ENCODE data around the gene FSHR. TPM values are rescaled to one million over a fixed set of nuclear protein-coding genes. Genes with fewer than 3 reads are reported as not detected.

Gene FSHR
- total and polyA plus RNA-seq, 8 donors, result not detected

DNA sequence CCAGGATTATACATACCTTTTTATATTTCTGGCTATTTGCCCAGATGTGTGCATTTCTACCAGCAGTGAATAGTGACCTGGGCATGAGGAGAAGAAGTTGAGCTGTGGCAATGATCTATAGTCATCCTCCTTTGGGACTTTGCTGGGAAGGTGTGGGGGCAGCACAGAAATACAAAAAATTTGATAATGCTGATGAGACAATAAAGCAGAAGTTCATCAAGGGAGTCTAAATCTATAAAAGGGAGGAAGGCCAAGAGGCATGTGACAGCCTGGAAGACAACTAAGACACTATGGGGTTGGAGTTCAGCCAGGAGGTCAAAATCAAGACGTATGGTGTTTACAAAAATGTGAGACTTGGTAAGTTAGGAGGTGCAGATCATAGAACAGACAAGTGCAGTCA is 52.2 kb downstream of the FSHR start:
- no peaks in the 10 kb centered on the region for H3K36me3 ChIP-seq
- H3K27ac ChIP-seq, result no peak overlapping the region
- no peak overlapping the region for H3K4me3 ChIP-seq
- no peak for TF ChIP-seq CTCF (IDR thresholded peaks at IDR 0.05)
- H3K4me1 ChIP-seq, result no peaks in the 10 kb centered on the region
- ATAC-seq (no peak), DNase-seq (no peak), FAIRE-seq (no peak)
- no peaks in the 10 kb centered on the region for H3K27me3 ChIP-seq
- intact Hi-C loops (cut with DNase I), result no loop called here
- H3K9me3 ChIP-seq, result no peaks in the 10 kb centered on the region
- 33 to 46% methylated on average over 1 of the region's 1 CpG for WGBS, 2 donors

GRCh38 chr2:49080681-49081080 is 73.6 kb downstream of the FSHR start:
- DNase-seq, result no peak
- no peaks in the 10 kb centered on the region for H3K27me3 ChIP-seq
- H3K4me3 ChIP-seq, result no peak overlapping the region
- no peak for TF ChIP-seq CTCF (IDR thresholded peaks at IDR 0.05)
- FAIRE-seq, result no peak
- no peaks in the 10 kb centered on the region for H3K9me3 ChIP-seq
- no peak for ATAC-seq
- 33 to 35% methylated on average over 2 of the region's 2 CpGs for WGBS, 2 donors
- H3K36me3 ChIP-seq, result no peaks in the 10 kb centered on the region
- intact Hi-C loops (cut with DNase I), result no loop called here
- no peak overlapping the region for H3K27ac ChIP-seq
- no peaks in the 10 kb centered on the region for H3K4me1 ChIP-seq

GRCh38 chr2:49070716-49071115 is 83.6 kb downstream of the FSHR start:
- ATAC-seq (no peak), DNase-seq (no peak), FAIRE-seq (no peak)
- Histone ChIP-seq H3K36me3 (no peaks in the 10 kb centered on the region), H3K4me3 (no peak overlapping the region), H3K4me1 (no peaks in the 10 kb centered on the region), H3K9me3 (no peaks in the 10 kb centered on the region), H3K27me3 (no peaks in the 10 kb centered on the region), H3K27ac (no peak overlapping the region)
- 32 to 39% methylated on average over 2 of the region's 2 CpGs for WGBS, 2 donors
- no peak for TF ChIP-seq CTCF (IDR thresholded peaks at IDR 0.05)
- intact Hi-C loops (cut with DNase I), result no loop called here

- no peak overlapping the region for H3K27ac ChIP-seq
- H3K27me3 ChIP-seq, result no peaks in the 10 kb centered on the region
- H3K36me3 ChIP-seq, result no peaks in the 10 kb centered on the region
- no peak for TF ChIP-seq CTCF (IDR thresholded peaks at IDR 0.05)
- no peak for FAIRE-seq
- WGBS, 2 donors, result 16 to 17% methylated on average over 1 of the region's 1 CpG
- ATAC-seq, result no peak
- no peaks in the 10 kb centered on the region for H3K9me3 ChIP-seq
- intact Hi-C loops (cut with DNase I), result no loop called here
- no peak overlapping the region for H3K4me3 ChIP-seq
- H3K4me1 ChIP-seq, result no peaks in the 10 kb centered on the region
- DNase-seq, result no peak
These were observed 84.5 kb downstream of the FSHR start for GRCh38 chr2:49069829-49070228.

- DNase-seq (no peak), FAIRE-seq (no peak), ATAC-seq (no peak)
- no peaks in the 10 kb centered on the region for H3K4me1 ChIP-seq
- no peaks in the 10 kb centered on the region for H3K9me3 ChIP-seq
- no peak overlapping the region for H3K27ac ChIP-seq
- H3K36me3 ChIP-seq, result no peaks in the 10 kb centered on the region
- intact Hi-C loops (cut with DNase I), result no loop called here
- no peak for TF ChIP-seq CTCF (IDR thresholded peaks at IDR 0.05)
- no peaks in the 10 kb centered on the region for H3K27me3 ChIP-seq
- H3K4me3 ChIP-seq, result no peak overlapping the region
These were observed 85.7 kb downstream of the FSHR start for GRCh38 chr2:49068613-49069012.

Data from pancreas (tissue), 10 donors.